K562 (cell line): ENCODE data around the gene POLR1D. TPM values are rescaled to one million over a fixed set of nuclear protein-coding genes. Genes with fewer than 3 reads are reported as not detected.

Source experiments
- BCL6 ChIP-seq: fragments of 250-450 bp; sonication (Bioruptor Pico); IDR thresholded peaks from 2 replicates; pipeline ENCODE4 v1.4.0; 2020
- BCOR ChIP-seq: fragments of 450-650 bp; IDR thresholded peaks from 2 replicates; pipeline ENCODE4 v1.6.1; 2016
- CCNT2 ChIP-seq: IDR thresholded peaks from 2 replicates; pipeline ENCODE4 v1.6.1; 2011; ENCODE audit warnings: borderline replicate concordance, low read depth, mild to moderate bottlenecking, moderate library complexity, mixed read lengths, low read length; ENCODE audit not compliant: insufficient read length; ENCODE audit errors: extremely low read depth
- ETV1 ChIP-seq: fragments of 450-650 bp; conservative IDR thresholded peaks from 2 replicates; pipeline ENCODE4 v1.6.1; 2016; ENCODE audit warnings: missing genetic modification characterization, control low read depth, low read depth, missing compliant biosample characterization
- MAFG ChIP-seq: fragments of 450-650 bp; conservative IDR thresholded peaks from 2 replicates; pipeline ENCODE4 v1.6.1; 2016; ENCODE audit warnings: missing genetic modification characterization, missing compliant biosample characterization
- MYC ChIP-seq, 2 experiments: fragments of 250-450 bp in 1 of 2; sonication (Bioruptor Pico) in 1 of 2; IDR thresholded peaks; 2 replicates each; pipeline versions ENCODE4 v1.5.1 to v1.6.1; 2012 to 2021; ENCODE audit warnings: low read depth in 2 of 2, borderline replicate concordance in 1 of 2, improper control_type of control experiment in 1 of 2, low read length in 1 of 2, mild to moderate bottlenecking in 1 of 2, moderate library complexity in 1 of 2
- NCOA2 ChIP-seq, 2 experiments: fragments of 450-650 bp; IDR thresholded peaks; 2 replicates each; pipeline ENCODE4 v1.6.1; 2018; ENCODE audit warnings: mild to moderate bottlenecking in 2 of 2, moderate library complexity in 1 of 2; ENCODE audit not compliant: partially characterized antibody in 2 of 2
- POLR2A ChIP-seq: fragments of 450-650 bp; conservative IDR thresholded peaks from 2 replicates; pipeline ENCODE4 v1.6.1; 2016
- POLR2G ChIP-seq: fragments of 200-400 bp; formaldehyde crosslinking; IDR thresholded peaks from 2 replicates; pipeline ENCODE4 v1.6.1; 2017; ENCODE audit warnings: low read depth, mild to moderate bottlenecking, antibody characterized with exemption, low read length, moderate library complexity
- SRF ChIP-seq, 2 experiments: fragments of 250-450, 450-650 bp in 1 of 2; sonication (Bioruptor Pico) in 1 of 2; sonication (generic) in 1 of 2; formaldehyde crosslinking; IDR thresholded peaks; 2 replicates each; pipeline versions ENCODE4 v1.5.0 to v1.5.1; 2020 to 2022; ENCODE audit warnings: mild to moderate bottlenecking in 1 of 2, missing genetic modification reagents in 1 of 2
- SUPT5H ChIP-seq: fragments of 450-650 bp; IDR thresholded peaks from 2 replicates; pipeline ENCODE4 v1.6.1; 2016
- WHSC1 ChIP-seq: IDR thresholded peaks from one replicate; pipeline ENCODE4 v1.6.1; 2012; ENCODE audit warnings: low read length, control low read depth, inconsistent platforms
- ZBTB7A ChIP-seq: IDR thresholded peaks from 2 replicates; pipeline ENCODE4 v1.6.1; 2011; ENCODE audit warnings: low read depth, mild to moderate bottlenecking, low read length, moderate library complexity, borderline replicate concordance; ENCODE audit not compliant: control insufficient read depth
- polyA plus RNA-seq, 8 experiments: library from polyadenylated mRNA; depleted of rRNA in 4 of 8; stranded (reverse) in 5 of 8; unstranded in 3 of 8; fragments of >200 nt; fragmentation: Nextera tagmentation in 2 of 8; fragmentation: Illumina TruSeq in 1 of 8; extraction: Ambion mirVana in 2 of 8; extraction: Trizol in 1 of 8; gene quantifications; 2 replicates each; pipeline versions ENCODE4 v1.2.1 to v1.2.3, GENCODE V29; 2011 to 2014; ENCODE audit warnings: inconsistent platforms in 1 of 8, missing spikeins in 1 of 8
- total RNA-seq, 7 experiments: library from RNA; depleted of rRNA in 6 of 7; stranded (reverse); fragments of >200 nt in 6 of 7; fragmentation: Illumina TruSeq in 2 of 7; extraction: Trizol in 2 of 7; gene quantifications; 2 replicates each; pipeline versions ENCODE4 v1.2.1 to v1.2.3, GENCODE V29; 2011 to 2021; ENCODE audit warnings: low replicate concordance in 1 of 7
- TF ChIP-seq, protein P1 (sequence below): fragments of 150-350 bp; IDR thresholded peaks from 2 replicates; pipeline ENCODE4 v1.6.1; 2014; ENCODE audit warnings: low read depth, mild to moderate bottlenecking, low read length, borderline replicate concordance
- TF ChIP-seq, protein P2 (sequence below): fragments of 200-800 bp; sonication (Bioruptor generic); IDR thresholded peaks from 2 replicates; pipeline ENCODE4 v1.6.1; 2017; ENCODE audit warnings: missing genetic modification characterization, missing compliant biosample characterization
- TF ChIP-seq, protein P3 (sequence below): fragments of 250-450 bp; sonication (Bioruptor Pico); IDR thresholded peaks from 2 replicates; pipeline ENCODE4 v1.9.0; 2021; ENCODE audit warnings: mild to moderate bottlenecking
- TF ChIP-seq, protein P4 (sequence below), 2 experiments: fragments of 450-650 bp; IDR thresholded peaks; 2 replicates each; pipeline ENCODE4 v1.6.1; 2016
- TF ChIP-seq, protein P5 (sequence below): fragments of 450-650 bp; IDR thresholded peaks from 2 replicates; pipeline ENCODE4 v1.6.1; 2016

Gene POLR1D
- total and polyA plus RNA-seq, 9 of the 15 experiments (the other 6 are each of a cell fraction or from before 2014, with no cell fraction given) = 107 to 188 (median 145) TPM

DNA sequence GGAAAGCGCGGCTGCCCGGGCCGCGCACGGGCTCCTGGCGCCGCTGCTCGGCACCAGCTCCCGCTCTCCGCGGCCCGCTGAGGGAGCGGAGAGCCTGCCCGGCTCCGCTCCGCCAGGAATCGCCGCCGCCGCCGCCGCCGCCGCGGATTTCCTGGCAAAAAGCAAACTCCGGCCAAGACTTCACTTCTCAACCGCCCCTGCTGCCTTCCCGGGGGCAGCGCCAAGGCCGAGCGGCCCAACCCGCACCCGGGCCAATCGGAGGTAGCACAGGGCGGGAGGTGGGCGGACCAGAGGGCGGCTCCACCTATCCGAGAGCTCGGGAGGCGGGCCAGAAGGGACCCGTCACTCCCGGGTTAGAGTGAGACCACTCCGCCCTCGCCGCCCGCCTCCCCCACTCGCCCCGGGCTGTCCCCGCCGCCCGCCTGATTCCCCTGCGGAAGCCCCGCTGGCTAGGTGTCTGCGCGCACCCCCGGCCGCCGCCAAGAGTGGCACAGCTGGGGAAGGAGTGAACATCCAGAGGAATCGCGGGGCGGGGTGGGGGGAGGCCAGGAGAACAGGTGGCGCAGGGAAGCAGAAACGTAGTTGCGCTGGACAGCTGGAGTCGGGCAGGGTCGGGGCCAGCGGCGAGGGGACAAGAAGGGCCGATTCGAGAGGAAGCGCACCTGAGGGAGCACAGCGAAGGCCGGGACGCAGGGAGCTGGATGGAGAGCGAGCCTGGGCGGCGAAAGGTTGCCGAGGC is 1.1 kb upstream of the POLR1D start, which contains the start of gene LNX2 (continued):
- TF ChIP-seq POLR2G (peak; percentile 80), POLR2A (peak; percentile 60), SRF (CRISPR knock-in tag; IDR thresholded peaks at IDR 0.05) (no peak), SUPT5H (peak; percentile 64), BCL6 (no peak), ZBTB7A (peak; percentile 37; the same call in 1 of the 2 replicates), BCOR (peak; percentile 34; the same call in 1 of the 2 replicates), CCNT2 (peak; percentile 25), WHSC1 (no peak), ETV1 (tag) (0 out of 2 replicates have a peak, but pooled peaks have one; percentile 16), MAFG (tag) (no peak), NCOA2 (IDR thresholded peaks at IDR 0.05; ENCODE audit: partially characterized antibody in 2 of 2) (peak in 1 of 2 experiments; percentile 82), MYC (IDR thresholded peaks at IDR 0.05; ENCODE audit: low read depth, low read length) (0 out of 2 replicates have a peak, but pooled peaks have one; percentile 25), MYC (CRISPR knock-in tag; IDR thresholded peaks at IDR 0.05; ENCODE audit: borderline replicate concordance, low read depth) (no peak)
- TF ChIP-seq, protein P1, sequence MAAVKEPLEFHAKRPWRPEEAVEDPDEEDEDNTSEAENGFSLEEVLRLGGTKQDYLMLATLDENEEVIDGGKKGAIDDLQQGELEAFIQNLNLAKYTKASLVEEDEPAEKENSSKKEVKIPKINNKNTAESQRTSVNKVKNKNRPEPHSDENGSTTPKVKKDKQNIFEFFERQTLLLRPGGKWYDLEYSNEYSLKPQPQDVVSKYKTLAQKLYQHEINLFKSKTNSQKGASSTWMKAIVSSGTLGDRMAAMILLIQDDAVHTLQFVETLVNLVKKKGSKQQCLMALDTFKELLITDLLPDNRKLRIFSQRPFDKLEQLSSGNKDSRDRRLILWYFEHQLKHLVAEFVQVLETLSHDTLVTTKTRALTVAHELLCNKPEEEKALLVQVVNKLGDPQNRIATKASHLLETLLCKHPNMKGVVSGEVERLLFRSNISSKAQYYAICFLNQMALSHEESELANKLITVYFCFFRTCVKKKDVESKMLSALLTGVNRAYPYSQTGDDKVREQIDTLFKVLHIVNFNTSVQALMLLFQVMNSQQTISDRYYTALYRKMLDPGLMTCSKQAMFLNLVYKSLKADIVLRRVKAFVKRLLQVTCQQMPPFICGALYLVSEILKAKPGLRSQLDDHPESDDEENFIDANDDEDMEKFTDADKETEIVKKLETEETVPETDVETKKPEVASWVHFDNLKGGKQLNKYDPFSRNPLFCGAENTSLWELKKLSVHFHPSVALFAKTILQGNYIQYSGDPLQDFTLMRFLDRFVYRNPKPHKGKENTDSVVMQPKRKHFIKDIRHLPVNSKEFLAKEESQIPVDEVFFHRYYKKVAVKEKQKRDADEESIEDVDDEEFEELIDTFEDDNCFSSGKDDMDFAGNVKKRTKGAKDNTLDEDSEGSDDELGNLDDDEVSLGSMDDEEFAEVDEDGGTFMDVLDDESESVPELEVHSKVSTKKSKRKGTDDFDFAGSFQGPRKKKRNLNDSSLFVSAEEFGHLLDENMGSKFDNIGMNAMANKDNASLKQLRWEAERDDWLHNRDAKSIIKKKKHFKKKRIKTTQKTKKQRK = peak; percentile 60; the same call in 1 of the 2 replicates
- TF ChIP-seq, protein P2, sequence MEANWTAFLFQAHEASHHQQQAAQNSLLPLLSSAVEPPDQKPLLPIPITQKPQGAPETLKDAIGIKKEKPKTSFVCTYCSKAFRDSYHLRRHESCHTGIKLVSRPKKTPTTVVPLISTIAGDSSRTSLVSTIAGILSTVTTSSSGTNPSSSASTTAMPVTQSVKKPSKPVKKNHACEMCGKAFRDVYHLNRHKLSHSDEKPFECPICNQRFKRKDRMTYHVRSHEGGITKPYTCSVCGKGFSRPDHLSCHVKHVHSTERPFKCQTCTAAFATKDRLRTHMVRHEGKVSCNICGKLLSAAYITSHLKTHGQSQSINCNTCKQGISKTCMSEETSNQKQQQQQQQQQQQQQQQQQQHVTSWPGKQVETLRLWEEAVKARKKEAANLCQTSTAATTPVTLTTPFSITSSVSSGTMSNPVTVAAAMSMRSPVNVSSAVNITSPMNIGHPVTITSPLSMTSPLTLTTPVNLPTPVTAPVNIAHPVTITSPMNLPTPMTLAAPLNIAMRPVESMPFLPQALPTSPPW (CRISPR knock-in tag) = peak; percentile 72; the same call in 1 of the 2 replicates
- TF ChIP-seq, protein P3, sequence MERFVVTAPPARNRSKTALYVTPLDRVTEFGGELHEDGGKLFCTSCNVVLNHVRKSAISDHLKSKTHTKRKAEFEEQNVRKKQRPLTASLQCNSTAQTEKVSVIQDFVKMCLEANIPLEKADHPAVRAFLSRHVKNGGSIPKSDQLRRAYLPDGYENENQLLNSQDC (CRISPR knock-in tag) = peak; percentile 57; the same call in 1 of the 2 replicates
- TF ChIP-seq, protein P4, sequence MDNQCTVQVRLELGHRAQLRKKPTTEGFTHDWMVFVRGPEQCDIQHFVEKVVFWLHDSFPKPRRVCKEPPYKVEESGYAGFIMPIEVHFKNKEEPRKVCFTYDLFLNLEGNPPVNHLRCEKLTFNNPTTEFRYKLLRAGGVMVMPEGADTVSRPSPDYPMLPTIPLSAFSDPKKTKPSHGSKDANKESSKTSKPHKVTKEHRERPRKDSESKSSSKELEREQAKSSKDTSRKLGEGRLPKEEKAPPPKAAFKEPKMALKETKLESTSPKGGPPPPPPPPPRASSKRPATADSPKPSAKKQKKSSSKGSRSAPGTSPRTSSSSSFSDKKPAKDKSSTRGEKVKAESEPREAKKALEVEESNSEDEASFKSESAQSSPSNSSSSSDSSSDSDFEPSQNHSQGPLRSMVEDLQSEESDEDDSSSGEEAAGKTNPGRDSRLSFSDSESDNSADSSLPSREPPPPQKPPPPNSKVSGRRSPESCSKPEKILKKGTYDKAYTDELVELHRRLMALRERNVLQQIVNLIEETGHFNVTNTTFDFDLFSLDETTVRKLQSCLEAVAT (IDR thresholded peaks at IDR 0.05) = peak in 1 of 2 experiments; percentile 13; a peak in 1 of 4 replicates
- TF ChIP-seq, protein P5, sequence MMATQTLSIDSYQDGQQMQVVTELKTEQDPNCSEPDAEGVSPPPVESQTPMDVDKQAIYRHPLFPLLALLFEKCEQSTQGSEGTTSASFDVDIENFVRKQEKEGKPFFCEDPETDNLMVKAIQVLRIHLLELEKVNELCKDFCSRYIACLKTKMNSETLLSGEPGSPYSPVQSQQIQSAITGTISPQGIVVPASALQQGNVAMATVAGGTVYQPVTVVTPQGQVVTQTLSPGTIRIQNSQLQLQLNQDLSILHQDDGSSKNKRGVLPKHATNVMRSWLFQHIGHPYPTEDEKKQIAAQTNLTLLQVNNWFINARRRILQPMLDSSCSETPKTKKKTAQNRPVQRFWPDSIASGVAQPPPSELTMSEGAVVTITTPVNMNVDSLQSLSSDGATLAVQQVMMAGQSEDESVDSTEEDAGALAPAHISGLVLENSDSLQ = peak; percentile 84
